K562 (cell line): ENCODE data around the gene ASB15.

Experiments
- ATF7 ChIP-seq: fragments of 450-650 bp; IDR thresholded peaks from 2 replicates; pipeline ENCODE4 v1.7.1; 2014; ENCODE audit warnings: mild to moderate bottlenecking, moderate library complexity
- GTF2E2 ChIP-seq: fragments of 200-800 bp; sonication (Bioruptor generic); IDR thresholded peaks from 2 replicates; pipeline ENCODE4 v1.6.1; 2016; ENCODE audit warnings: missing genetic modification characterization, missing compliant biosample characterization
- RFX7 ChIP-seq: fragments of 250-450 bp; sonication (Bioruptor Pico); IDR thresholded peaks from 2 replicates; pipeline ENCODE4 v1.5.1; 2021; ENCODE audit warnings: mild to moderate bottlenecking
- SP1 ChIP-seq: sonication (generic); formaldehyde crosslinking; IDR thresholded peaks from 2 replicates; pipeline ENCODE4 v1.8.1; 2022; ENCODE audit warnings: mild to moderate bottlenecking, missing genetic modification reagents
- ZBTB8A ChIP-seq: fragments of 450-650 bp; IDR thresholded peaks from 2 replicates; pipeline ENCODE4 v1.6.1; 2018; ENCODE audit warnings: mild to moderate bottlenecking, moderate library complexity; ENCODE audit not compliant: partially characterized antibody
- TF ChIP-seq, protein P1 (sequence below), 3 experiments: IDR thresholded peaks in 2 of 3; conservative IDR thresholded peaks in 1 of 3; 2 replicates each; pipeline ENCODE4 v1.5.1; 2011 to 2012; ENCODE audit warnings: low read length in 3 of 3, mild to moderate bottlenecking in 3 of 3, control low read depth in 2 of 3, improper control_type of control experiment in 1 of 3, inconsistent platforms in 1 of 3, low read depth in 1 of 3, mixed read lengths in 1 of 3, moderate library complexity in 1 of 3; ENCODE audit not compliant: insufficient read depth in 2 of 3
- TF ChIP-seq, protein P2 (sequence below): sonication (generic); formaldehyde crosslinking; IDR thresholded peaks from 2 replicates; pipeline ENCODE4 v1.8.0; 2022; ENCODE audit warnings: missing genetic modification reagents, mild to moderate bottlenecking, borderline replicate concordance

DNA sequence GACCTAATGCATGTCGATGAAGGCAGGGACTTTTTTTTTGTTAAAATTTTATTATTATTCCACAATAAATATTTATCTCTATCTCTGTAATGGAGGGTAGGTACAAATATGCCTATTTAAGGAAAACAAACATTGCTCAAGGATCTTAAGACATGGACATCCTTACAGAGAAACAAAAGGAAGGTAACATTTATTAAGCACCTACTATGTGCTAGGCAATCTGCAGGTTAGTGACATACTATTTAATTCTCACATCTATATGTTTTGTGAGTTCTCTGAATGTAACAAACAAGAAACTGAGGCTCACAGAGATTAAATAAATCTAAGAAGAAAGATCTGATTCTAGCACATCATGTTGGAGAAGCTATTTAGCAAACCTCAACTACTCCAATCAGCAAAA lies 86.1 kb downstream of the ASB15 start:
- TF ChIP-seq ATF7 (no peak), ZBTB8A (no peak), GTF2E2 (tag) (no peak), RFX7 (no peak), SP1 (no peak)
- TF ChIP-seq, protein P1, sequence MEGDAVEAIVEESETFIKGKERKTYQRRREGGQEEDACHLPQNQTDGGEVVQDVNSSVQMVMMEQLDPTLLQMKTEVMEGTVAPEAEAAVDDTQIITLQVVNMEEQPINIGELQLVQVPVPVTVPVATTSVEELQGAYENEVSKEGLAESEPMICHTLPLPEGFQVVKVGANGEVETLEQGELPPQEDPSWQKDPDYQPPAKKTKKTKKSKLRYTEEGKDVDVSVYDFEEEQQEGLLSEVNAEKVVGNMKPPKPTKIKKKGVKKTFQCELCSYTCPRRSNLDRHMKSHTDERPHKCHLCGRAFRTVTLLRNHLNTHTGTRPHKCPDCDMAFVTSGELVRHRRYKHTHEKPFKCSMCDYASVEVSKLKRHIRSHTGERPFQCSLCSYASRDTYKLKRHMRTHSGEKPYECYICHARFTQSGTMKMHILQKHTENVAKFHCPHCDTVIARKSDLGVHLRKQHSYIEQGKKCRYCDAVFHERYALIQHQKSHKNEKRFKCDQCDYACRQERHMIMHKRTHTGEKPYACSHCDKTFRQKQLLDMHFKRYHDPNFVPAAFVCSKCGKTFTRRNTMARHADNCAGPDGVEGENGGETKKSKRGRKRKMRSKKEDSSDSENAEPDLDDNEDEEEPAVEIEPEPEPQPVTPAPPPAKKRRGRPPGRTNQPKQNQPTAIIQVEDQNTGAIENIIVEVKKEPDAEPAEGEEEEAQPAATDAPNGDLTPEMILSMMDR (IDR thresholded peaks at IDR 0.05 in 2 of 3, conservative IDR thresholded peaks at IDR 0.05 in 1 of 3; ENCODE audit: insufficient read depth in 2 of 3, low read depth in 1 of 3, low read length in 3 of 3): no peak
- TF ChIP-seq, protein P2, sequence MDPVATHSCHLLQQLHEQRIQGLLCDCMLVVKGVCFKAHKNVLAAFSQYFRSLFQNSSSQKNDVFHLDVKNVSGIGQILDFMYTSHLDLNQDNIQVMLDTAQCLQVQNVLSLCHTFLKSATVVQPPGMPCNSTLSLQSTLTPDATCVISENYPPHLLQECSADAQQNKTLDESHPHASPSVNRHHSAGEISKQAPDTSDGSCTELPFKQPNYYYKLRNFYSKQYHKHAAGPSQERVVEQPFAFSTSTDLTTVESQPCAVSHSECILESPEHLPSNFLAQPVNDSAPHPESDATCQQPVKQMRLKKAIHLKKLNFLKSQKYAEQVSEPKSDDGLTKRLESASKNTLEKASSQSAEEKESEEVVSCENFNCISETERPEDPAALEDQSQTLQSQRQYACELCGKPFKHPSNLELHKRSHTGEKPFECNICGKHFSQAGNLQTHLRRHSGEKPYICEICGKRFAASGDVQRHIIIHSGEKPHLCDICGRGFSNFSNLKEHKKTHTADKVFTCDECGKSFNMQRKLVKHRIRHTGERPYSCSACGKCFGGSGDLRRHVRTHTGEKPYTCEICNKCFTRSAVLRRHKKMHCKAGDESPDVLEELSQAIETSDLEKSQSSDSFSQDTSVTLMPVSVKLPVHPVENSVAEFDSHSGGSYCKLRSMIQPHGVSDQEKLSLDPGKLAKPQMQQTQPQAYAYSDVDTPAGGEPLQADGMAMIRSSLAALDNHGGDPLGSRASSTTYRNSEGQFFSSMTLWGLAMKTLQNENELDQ: no peak
